Activated T-cell treated with anti-CD3 and anti-CD28 coated beads, Interleukin-2, amount 50 U/mL, for 72 hours (primary cell): ENCODE measurements around the gene SLC6A3. TPM values are rescaled to one million over a fixed set of nuclear protein-coding genes. Genes with fewer than 3 reads are reported as not detected.

Experiments used
- ATAC-seq, 2 donors: fragments of 150-1000 bp; cut with Tn5 transposase; replicated peaks in 1 of 2; 2 replicates each; pipeline ENCODE4 v1.10.0; 2021; ENCODE audit warnings: moderate library complexity in 2 of 2, mild to moderate bottlenecking in 1 of 2
- DNase-seq, 2 donors: peaks; one replicate each; pipeline ENCODE4 v3.0.0; 2021 to 2022; ENCODE audit warnings: mixed read lengths in 1 of 2
- H3K27ac Mint-ChIP-seq: one replicate; pipeline ENCODE4 v1.8.0; 2022; ENCODE audit warnings: mild to moderate bottlenecking, moderate library complexity, mixed read lengths
- H3K27me3 Mint-ChIP-seq: one replicate; pipeline ENCODE4 v1.8.0; 2022; ENCODE audit warnings: low read depth, mixed read lengths
- H3K36me3 Mint-ChIP-seq, 2 donors: one replicate each; pipeline ENCODE4 v1.8.0; 2022; ENCODE audit warnings: mixed read lengths in 2 of 2, mild to moderate bottlenecking in 1 of 2; ENCODE audit not compliant: insufficient read depth in 2 of 2
- H3K4me1 Mint-ChIP-seq: one replicate; pipeline ENCODE4 v1.8.0; 2022; ENCODE audit warnings: low read depth, mixed read lengths
- H3K4me3 Mint-ChIP-seq, 2 donors: one replicate each; pipeline ENCODE4 v1.8.0; 2022; ENCODE audit warnings: mild to moderate bottlenecking in 2 of 2, mixed read lengths in 2 of 2, moderate library complexity in 2 of 2
- H3K9me3 Mint-ChIP-seq, 2 donors: one replicate each; pipeline ENCODE4 v1.8.0; 2022; ENCODE audit warnings: mixed read lengths in 2 of 2
- total RNA-seq, 2 donors: library from RNA; stranded (reverse); gene quantifications; one replicate each; pipeline ENCODE4 v1.2.3, GENCODE V29; 2022

Gene SLC6A3
- total RNA-seq, 2 donors from 2014 or later, result not detected

DNA sequence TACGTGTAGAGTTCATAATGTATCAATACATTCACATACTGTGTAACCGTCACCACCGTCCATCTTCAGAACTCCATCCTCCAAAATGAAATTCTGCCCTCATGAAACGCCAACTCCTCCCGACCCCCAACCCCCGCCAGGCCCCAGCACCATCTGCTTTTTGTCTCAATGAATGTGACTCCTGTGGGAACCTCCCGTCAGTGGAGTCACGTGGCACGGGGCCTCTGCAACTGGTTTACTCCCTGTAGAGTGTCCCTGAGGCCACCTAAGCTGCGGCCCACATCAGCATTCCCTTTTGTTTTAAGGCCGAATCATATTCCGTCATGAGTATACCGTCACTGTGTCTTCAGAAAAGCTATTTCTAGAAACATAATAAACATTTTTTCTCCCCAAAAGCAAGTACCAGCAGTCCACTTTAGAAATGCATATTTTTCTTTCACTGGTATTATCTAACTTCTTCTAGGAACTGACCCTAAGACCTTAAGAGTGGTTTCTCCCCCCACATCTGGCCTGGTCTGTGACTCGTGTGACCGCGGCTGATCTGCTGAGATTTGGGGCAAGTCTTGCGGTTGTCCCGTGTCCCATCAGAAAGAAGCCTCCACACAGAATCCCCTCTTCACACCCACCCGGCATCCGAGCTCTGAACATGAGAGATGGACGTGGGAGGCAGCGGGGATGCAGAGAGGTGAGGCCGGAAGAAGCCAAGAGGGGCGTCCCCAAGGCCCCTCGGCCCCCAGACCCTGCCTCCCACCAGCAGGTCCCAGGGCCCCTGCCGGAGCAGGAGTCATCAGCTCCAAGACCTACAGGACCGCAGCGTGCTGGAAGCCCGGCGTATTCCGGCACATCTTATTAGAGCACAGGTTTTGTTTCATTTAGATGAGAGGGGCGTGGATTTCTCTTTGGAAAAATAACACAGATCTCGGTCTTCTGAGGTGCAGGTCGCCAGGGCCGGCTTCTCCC, 38.3 kb downstream of the SLC6A3 start:
- H3K4me1 Mint-ChIP-seq, result no peaks in the 10 kb centered on the region
- no peak overlapping the region for H3K4me3 Mint-ChIP-seq
- no peak overlapping the region for H3K27ac Mint-ChIP-seq
- ATAC-seq, result no peak
- no peak for DNase-seq
- no peaks in the 10 kb centered on the region for H3K9me3 Mint-ChIP-seq
- no peaks in the 10 kb centered on the region for H3K36me3 Mint-ChIP-seq
- peaks cover 20% of the 10 kb centered on the region for H3K27me3 Mint-ChIP-seq

DNA sequence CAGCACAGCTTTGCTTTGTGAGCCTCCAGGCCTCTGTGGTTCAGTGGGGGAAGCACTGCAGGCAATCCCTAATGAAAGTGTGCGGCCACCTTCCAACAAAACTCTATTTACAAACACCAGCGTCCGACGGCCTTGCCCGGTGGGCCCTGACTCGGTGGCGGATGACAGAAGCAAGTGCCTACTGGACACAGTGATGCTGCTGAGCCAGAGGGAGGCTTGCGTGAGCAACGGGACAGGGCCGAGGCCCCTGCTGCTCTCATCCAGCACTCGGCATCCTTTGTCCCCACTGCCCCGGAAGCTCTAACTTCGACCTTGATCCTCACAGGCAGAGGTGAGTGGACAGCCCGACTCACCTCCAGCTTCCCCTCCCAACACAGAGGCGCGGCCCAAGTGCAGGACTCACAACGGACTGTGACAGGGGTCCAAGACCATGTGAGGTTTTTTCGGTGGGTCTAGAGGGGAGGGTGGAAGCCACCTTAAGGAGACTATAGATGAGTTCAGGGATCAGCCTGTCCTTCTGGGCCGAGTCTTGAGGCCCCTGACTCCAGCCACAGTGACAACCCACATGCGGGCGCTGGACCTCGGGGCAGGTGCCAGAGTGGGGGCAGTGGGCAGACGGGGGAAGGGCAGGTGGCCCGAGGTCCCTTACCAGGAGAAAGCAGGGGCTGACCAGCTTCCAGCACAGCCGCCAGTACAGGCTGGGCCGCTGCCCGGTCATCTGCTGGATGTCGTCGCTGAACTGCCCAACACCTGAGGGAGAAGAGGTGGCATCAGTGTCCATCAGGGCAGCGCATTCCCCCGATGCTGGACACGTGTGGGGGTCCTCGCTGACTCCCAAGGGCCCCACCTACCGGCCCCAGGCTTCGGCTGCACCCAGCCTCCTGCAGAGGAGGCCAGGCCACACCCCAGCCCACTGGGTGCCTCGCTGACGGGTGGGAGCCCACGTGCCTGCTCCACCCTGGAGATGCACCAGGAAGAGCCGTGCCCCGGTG, 39.4 kb downstream of the SLC6A3 start:
- Mint-ChIP-seq H3K9me3 (no peaks in the 10 kb centered on the region), H3K27me3 (peaks cover 20% of the 10 kb centered on the region), H3K4me1 (no peaks in the 10 kb centered on the region), H3K36me3 (no peaks in the 10 kb centered on the region), H3K4me3 (no peak overlapping the region), H3K27ac (no peak overlapping the region)
- ATAC-seq, result no peak
- DNase-seq, result no peak

DNA sequence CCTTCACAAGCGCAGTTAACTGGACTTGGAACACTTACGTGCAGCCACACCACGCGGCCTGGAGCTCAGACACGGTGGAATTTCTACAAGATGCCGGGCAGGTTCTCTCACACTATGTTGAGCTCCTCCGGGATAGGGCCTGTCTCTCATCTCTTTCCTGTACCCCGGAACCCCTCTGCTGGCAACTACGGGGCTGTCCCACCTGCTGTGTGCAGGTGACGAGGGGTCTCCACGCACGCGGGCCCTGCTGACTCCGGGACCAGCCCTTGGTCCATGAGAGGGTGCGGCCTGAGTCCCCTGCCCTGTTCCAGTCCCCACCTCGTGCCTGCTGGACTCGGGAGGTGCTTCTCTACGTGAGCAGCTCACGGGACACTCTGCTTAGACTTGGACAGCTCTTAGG, 40.1 kb downstream of the SLC6A3 start:
- Mint-ChIP-seq H3K27ac (no peak overlapping the region), H3K4me1 (no peaks in the 10 kb centered on the region), H3K4me3 (no peak overlapping the region), H3K36me3 (no peaks in the 10 kb centered on the region), H3K9me3 (no peaks in the 10 kb centered on the region), H3K27me3 (peaks cover 20% of the 10 kb centered on the region)
- ATAC-seq, result no peak
- no peak for DNase-seq

DNA sequence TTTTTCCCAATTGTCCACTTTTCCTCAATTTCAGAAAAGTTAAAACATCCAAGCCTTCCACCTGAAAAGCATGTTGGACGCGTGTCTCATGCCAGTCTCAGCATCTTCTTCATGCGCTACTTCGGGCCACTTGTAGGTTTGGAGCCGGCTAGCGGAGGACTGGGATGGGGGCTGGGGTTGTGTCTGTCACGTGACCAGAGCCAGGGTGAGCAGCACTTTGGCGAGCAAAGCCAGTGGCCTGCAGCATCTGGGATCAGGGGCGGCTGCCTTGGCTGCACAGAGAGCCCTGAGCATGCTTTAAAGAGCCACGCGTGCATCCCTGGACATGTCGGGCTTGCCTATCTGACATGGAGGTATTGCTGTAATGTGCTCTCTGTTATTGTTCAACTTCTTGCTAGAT, 41.2 kb downstream of the SLC6A3 start:
- no peak for DNase-seq
- no peak overlapping the region for H3K4me3 Mint-ChIP-seq

DNA sequence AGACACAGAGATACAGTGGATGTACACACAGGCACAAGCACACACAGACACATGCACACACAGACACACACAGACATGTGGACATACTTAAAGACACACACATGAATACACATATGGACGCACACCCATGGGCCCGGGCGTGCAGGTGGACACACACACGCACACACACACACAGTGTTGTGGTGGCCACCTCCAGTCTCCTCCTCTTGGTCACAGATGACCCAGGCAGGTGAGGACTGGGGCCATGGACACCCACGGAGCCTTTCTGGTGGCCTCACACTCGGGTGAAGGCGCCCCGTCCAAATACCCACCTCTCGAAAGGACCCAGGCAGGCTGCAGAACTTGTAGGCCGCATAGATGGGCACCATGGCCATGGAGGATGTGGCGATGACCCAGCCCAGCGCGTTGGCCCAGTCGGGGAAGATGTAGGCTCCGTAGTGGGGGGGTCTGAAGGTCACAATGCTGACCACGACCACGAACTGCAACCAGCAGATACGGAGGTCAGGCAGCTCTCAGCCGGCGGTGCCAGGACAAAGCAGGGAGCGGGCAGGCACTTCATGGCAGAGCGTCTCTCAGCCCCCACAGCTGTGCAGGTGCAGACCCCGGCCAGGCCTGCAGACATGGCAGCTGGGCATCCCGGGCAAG, 42.5 kb downstream of the SLC6A3 start:
- Mint-ChIP-seq H3K36me3 (no peaks in the 10 kb centered on the region), H3K27me3 (peaks cover 15% of the 10 kb centered on the region), H3K4me3 (no peak overlapping the region), H3K9me3 (no peaks in the 10 kb centered on the region), H3K27ac (no peak overlapping the region), H3K4me1 (no peaks in the 10 kb centered on the region)
- ATAC-seq (no peak), DNase-seq (no peak)

More for the DNA sequence above, 41.2 kb downstream of the SLC6A3 start:
- ATAC-seq, result no peak
- no peaks in the 10 kb centered on the region for H3K9me3 Mint-ChIP-seq
- peaks cover 21% of the 10 kb centered on the region for H3K27me3 Mint-ChIP-seq
- H3K27ac Mint-ChIP-seq, result no peak overlapping the region
- H3K4me1 Mint-ChIP-seq, result no peaks in the 10 kb centered on the region
- H3K36me3 Mint-ChIP-seq, result no peaks in the 10 kb centered on the region

DNA sequence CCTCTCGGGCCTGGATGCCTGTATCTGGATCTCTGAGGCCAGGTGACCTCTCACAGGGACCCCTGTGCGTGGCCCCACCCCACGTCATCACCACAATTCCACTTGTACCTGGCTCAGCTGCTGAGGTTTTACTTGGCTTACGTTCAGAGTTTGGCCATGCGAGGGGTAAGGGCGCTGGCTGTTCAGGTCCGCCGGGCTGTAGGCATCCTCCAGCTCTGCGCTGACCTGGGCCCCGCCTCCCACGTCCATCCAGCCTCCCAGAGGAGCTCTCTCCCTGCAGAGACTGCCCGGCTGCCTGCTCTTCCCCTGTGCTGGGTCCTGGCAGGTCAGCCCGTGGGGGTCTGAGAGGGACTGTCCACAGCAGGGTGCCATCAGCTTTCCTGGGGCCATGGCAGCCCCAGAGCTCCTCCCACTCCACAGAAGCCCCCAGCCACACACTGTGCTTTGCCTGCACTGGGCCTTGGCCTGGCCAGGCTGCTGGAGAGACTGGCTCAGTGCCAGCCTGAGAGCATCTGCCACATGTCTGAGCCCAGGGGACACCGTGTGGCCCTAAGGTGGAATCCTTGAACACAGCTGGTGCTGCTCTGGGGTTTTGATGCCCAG, 43.6 kb downstream of the SLC6A3 start:
- Mint-ChIP-seq H3K27me3 (peaks cover 11% of the 10 kb centered on the region), H3K36me3 (no peaks in the 10 kb centered on the region)
- no peak for ATAC-seq

DNA sequence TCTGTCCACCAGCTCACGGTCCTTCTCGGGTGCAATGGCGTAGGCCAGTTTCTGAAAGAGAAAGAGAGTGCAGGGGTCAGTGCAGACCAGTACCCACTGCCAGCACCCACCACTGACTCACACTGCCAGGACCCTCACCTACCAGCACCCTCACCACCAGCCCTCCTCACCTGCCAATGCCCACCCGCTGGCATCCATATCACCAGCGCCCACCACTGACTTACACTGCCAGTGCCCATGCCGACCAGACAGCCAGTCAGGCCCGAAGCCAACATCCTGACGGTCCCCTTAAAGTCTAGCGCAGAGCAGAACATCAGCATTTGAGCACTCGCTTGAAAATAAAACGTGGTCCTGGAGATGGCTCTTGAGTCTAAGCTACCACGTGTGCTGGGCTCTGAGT, 44.3 kb downstream of the SLC6A3 start:
- peaks cover 11% of the 10 kb centered on the region for H3K27me3 Mint-ChIP-seq
- DNase-seq (no peak), ATAC-seq (no peak)
- no peaks in the 10 kb centered on the region for H3K4me1 Mint-ChIP-seq
- H3K36me3 Mint-ChIP-seq, result no peaks in the 10 kb centered on the region
- no peak overlapping the region for H3K4me3 Mint-ChIP-seq
- H3K9me3 Mint-ChIP-seq, result no peaks in the 10 kb centered on the region
- no peak overlapping the region for H3K27ac Mint-ChIP-seq

More for the DNA sequence above, 43.6 kb downstream of the SLC6A3 start:
- no peaks in the 10 kb centered on the region for H3K9me3 Mint-ChIP-seq
- DNase-seq, result no peak
- H3K27ac Mint-ChIP-seq, result no peak overlapping the region
- H3K4me1 Mint-ChIP-seq, result no peaks in the 10 kb centered on the region
- H3K4me3 Mint-ChIP-seq, result no peak overlapping the region

DNA sequence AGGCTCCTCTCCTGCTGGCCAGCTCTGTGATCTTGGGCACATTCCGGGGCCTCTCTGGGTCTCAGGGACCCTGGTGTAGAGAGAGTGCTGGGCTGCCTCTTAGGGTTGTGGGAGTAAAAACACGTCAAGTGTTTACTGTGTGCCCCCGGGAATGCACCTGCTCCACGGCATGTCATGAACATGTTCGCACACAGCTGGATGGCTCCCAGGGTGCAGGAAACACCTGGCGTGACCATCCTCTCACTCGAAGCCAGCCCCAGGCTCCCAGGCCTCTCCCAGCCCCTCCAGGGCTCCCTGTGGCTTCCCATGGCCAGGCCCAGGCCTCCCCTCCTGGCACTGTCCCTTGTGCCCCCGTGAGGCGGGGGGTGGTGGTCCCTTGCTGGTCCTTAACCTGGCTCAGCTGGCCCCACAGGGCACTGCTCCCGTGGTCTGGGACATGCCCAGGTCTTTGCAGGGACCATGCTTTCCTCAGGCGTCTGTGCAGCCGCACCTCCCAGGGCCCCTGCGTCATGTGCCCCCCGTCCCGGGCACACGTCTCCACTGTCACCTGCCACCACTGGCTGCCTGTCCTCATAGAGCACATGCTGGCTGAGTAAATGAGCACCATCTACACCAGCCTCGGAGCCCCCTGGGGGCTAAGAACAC, 44.9 kb downstream of the SLC6A3 start:
- no peak overlapping the region for H3K27ac Mint-ChIP-seq
- H3K4me3 Mint-ChIP-seq, result no peak overlapping the region
- no peaks in the 10 kb centered on the region for H3K9me3 Mint-ChIP-seq
- ATAC-seq (no peak), DNase-seq (no peak)
- H3K4me1 Mint-ChIP-seq, result no peaks in the 10 kb centered on the region
- peaks cover 11% of the 10 kb centered on the region for H3K27me3 Mint-ChIP-seq
- no peaks in the 10 kb centered on the region for H3K36me3 Mint-ChIP-seq

DNA sequence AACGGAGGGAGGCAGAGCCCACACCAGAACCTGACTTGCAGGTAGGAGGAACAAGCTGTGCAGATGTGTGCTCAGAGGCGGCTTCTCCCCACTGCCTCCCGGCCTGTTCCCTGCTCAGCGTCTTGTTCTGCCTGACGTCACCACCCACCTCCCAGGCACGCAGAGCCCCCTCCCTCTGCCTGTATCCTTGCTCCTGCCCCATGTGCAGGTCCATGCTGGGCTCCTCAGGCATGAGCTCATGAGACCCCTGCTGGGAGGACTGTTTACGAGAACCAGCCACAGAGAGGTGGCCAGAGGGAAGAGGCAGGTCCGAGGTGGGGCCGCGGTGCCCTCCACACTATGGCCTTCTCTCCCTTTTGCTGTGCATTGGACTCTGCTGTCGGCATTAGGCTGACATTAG, 45.5 kb downstream of the SLC6A3 start:
- ATAC-seq (no peak), DNase-seq (no peak)
- H3K27ac Mint-ChIP-seq, result no peak overlapping the region
- no peak overlapping the region for H3K4me3 Mint-ChIP-seq
- no peaks in the 10 kb centered on the region for H3K4me1 Mint-ChIP-seq
- no peaks in the 10 kb centered on the region for H3K36me3 Mint-ChIP-seq
- H3K27me3 Mint-ChIP-seq, result peaks cover 11% of the 10 kb centered on the region
- H3K9me3 Mint-ChIP-seq, result no peaks in the 10 kb centered on the region

DNA sequence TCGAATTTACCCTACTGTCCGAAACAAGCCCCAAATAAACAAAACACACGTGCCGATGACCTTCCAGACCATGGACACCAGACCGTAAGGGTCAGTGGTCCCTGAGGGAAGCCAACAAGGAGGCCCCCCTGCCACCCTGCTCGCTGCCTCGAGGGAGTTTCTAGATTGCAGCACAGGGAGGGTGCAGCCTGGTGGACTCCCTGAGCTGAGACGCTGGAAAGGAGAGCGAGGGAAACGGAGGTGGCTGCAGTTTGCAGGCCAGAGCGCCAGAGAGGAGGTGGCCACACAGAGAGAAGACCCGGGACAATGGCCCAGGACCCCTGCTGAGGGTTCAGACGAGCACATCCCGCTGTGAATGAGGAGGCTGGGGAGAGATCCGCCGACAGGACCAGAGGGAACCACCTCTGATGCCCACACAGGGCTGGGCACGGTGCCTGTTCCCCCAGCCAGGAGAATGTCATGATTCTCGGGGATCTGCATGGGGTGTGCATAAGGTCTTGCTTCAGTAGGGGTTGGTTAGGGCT, 48.9 kb downstream of the SLC6A3 start:
- Mint-ChIP-seq H3K9me3 (no peaks in the 10 kb centered on the region), H3K4me3 (no peak overlapping the region), H3K27ac (no peak overlapping the region), H3K4me1 (no peaks in the 10 kb centered on the region), H3K27me3 (peaks cover 6% of the 10 kb centered on the region), H3K36me3 (no peaks in the 10 kb centered on the region)
- ATAC-seq (no peak), DNase-seq (no peak)

DNA sequence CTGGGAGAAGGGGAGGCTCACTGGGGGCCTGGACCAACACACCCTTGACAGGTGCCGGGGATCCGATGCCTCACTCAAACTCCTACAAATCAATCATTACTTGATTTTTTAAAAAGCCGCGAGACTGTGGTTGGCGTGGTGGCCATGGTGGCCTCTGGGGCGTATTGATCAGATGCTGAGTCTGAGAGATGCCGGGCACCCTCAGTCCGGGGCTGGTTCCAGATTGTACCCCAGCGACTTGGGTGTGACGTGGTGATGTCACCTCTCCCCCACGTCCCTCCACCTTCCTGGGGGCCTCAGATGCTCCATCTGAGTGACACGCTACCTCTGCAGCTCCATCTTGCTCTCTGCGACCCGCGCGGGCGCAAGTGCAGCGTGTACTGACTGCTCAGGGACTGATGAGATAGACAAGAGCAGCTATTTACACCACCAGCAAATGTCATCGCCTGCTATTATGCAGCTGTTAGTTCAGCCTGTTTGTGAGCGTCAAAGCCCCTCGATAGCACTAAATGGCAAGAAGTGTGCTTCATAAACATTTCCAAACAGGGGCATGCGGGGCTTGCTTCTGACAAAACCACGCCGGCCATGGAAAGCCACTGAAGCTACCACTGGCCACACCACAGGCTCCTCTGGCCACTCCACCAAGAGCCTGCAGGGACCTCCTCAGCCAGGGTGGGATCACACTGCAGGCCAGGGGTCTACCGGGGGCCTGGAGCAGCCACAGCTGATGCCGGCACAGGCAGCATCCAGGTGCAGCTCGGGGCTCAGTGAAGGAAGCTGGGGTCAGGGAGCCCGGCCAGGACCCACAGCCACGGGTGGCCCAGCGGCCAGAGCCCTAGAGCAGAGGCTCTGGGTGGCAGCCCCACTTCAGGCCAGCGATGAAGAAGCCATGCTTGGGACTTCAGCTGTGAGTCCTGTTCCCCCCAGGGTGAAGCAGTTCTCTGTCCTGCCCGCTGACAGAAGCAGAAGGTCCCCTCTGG, 50.1 kb downstream of the SLC6A3 start:
- Mint-ChIP-seq H3K27ac (no peak overlapping the region), H3K4me1 (no peaks in the 10 kb centered on the region), H3K36me3 (no peaks in the 10 kb centered on the region), H3K9me3 (no peaks in the 10 kb centered on the region), H3K27me3 (peaks cover 6% of the 10 kb centered on the region), H3K4me3 (no peak overlapping the region)
- ATAC-seq (no peak), DNase-seq (no peak)
